GM12865 (cell line): ENCODE results near the gene SLC25A3.
"Not testable (repeated sequence)": the region's sequence is repeated elsewhere in the genome, so short reads cannot be mapped to it uniquely, and the experiment has no call there.

Source experiments
- DNase-seq: peaks from one replicate; pipeline ENCODE4 v3.0.0; 2010; ENCODE audit warnings: low read depth
- H3K4me3 ChIP-seq: 2 replicates; pipeline ENCODE4 v1.5.1; 2011; ENCODE audit warnings: mild to moderate bottlenecking, low read depth, low read length, control low read depth
- TF ChIP-seq, protein P1 (sequence below): IDR thresholded peaks from 2 replicates; pipeline ENCODE4 v1.5.1; 2011; ENCODE audit warnings: low read length, control low read depth, low read depth, inconsistent platforms; ENCODE audit not compliant: insufficient read depth; ENCODE audit errors: missing control alignments

Gene SLC25A3

DNA sequence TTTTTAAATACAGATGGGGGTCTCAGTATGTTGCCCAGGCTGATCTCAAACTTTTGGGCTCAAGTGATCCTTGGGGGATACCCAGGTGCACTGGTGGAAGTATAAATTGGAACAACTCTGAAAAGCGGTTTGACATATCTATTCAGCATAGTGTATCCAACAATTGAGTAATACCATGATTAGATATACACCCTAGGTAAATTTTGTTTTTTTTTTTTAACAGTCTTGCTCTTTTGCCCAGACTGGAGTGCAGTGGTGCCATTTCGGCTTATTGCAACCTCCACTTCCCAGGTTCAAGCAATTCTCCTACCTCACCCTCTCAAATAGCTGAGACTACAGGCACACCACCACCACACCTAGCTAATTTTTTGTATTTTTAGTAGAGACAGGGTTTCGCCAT lies 31.6 kb upstream of the SLC25A3 start:
- TF ChIP-seq, protein P1, sequence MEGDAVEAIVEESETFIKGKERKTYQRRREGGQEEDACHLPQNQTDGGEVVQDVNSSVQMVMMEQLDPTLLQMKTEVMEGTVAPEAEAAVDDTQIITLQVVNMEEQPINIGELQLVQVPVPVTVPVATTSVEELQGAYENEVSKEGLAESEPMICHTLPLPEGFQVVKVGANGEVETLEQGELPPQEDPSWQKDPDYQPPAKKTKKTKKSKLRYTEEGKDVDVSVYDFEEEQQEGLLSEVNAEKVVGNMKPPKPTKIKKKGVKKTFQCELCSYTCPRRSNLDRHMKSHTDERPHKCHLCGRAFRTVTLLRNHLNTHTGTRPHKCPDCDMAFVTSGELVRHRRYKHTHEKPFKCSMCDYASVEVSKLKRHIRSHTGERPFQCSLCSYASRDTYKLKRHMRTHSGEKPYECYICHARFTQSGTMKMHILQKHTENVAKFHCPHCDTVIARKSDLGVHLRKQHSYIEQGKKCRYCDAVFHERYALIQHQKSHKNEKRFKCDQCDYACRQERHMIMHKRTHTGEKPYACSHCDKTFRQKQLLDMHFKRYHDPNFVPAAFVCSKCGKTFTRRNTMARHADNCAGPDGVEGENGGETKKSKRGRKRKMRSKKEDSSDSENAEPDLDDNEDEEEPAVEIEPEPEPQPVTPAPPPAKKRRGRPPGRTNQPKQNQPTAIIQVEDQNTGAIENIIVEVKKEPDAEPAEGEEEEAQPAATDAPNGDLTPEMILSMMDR: no peak
- H3K4me3 ChIP-seq: no peak overlapping the region
- no peak for DNase-seq

DNA sequence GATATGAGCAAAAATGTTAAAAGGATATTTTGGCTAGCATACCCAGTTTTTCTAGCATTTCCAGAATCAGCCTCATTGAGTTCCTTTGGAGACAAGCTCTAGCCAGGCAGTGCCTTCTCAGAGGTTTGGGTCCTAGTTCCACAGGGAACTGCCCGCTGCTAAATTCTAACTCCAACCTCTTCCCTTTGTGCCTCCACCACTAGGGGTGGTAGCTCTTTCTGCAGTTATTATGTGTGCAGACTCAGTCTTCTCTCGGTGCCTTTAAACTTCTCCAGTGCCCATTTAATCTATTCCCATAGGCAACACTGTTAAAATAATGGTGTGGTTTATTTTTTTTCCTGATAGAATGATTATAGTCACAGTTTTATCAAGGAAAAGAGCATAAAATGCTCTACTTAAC lies 21.5 kb upstream of the SLC25A3 start:
- no peak for DNase-seq
- TF ChIP-seq, protein P1: peak; percentile 34
- no peak overlapping the region for H3K4me3 ChIP-seq

DNA sequence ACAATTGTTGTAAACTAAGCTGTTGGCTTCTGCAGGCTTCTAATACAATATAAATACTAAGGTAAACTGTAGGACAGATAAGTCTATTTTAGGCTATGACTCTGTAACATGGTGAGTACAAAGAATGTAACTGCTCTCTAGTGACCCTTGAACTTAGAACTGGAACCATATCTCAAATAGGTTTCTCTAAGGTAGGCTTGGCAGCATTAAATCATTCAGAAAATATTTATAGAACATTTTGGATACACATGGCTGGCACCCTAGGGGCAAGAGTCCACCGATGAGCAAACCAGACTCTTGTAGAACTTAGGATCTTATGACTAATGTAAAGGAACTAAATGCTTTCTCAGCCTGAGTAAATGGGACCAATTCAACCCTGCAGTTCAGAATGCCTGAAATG lies 19.4 kb upstream of the SLC25A3 start:
- H3K4me3 ChIP-seq: no peak overlapping the region
- no peak for DNase-seq
- TF ChIP-seq, protein P1: no peak

DNA sequence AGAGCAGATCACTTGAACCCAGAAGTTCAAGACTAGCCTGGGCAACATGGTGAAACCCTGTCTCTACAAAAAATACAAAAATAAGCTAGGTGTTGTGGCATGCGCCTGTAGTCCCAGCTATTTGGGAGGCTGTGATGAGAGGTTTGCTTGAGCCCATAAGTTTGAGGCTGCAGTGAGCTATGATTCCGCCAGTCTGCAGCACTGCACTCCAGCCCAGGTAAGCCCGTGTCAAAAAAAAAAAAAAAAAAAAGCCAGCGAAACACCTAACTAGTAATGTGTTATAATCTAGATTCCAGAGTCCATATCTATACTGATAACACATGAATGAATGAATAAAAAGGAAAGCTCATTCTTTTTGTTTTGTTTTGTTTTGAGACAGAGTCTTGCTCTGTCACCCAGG lies 18.5 kb upstream of the SLC25A3 start:
- TF ChIP-seq, protein P1: no peak
- H3K4me3 ChIP-seq: no peak overlapping the region
- DNase-seq: no peak

DNA sequence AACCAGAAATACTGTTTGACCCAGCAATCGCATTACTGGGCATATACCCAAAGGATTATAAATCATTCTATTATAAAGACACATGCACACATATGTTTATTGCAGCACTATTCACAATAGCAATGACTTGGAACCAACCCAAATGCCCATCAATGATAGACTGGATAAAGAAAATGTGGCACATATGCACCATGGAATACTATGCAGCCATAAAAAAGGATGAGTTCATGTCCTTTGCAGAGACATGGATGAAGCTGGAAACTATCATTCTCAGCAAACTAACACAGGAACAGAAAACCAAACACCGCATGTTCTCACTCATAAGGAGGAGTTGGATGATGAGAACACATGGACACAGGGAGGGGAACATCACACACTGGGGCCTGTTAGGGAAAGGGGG lies 16.7 kb upstream of the SLC25A3 start:
- not testable (repeated sequence) for H3K4me3 ChIP-seq, DNase-seq

DNA sequence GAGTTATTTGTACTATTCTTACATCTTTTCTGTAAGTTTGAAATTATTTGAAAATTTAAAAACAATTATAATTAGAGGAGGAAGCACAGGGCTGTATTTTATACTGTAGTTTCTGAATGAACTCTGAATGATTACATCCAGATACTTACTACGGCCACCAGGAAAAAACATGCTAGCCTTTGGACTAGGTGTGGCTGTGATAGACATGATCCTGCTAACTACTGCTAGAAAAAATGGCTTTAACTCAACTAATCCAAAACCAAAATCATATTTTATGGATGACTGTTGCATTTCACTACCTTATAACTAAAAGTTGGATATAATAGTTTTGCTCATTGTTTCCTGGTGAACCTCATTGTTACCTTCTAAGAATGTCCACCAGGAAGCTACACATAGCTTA lies 15.1 kb upstream of the SLC25A3 start:
- TF ChIP-seq, protein P1: no peak
- DNase-seq: no peak
- H3K4me3 ChIP-seq: no peak overlapping the region

DNA sequence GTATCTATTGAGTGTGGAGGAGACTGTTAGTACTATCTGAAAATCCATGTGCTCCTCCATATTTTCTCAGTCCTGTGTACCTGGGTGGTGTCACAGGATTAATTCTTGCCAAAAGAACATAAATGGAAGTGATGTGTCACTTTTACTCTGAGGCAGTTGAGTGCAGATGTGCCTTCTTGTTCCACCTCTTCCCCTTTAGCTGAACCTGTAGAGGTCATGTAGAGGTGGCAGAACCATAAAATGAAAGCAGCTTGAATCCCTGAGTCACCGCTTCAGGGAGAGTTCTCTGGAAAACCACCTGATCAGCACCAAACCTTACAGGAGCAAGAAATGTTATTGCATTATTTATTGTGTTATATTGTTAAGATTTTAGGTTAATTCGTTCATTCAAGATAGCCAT lies 14.7 kb upstream of the SLC25A3 start:
- no peak overlapping the region for H3K4me3 ChIP-seq
- TF ChIP-seq, protein P1: no peak
- DNase-seq: no peak
